Testis (tissue), 2 donors: ENCODE results near the gene RPAP3.

Source experiments
- CTCF ChIP-seq, 3 experiments: fragments of 450-650 bp in 2 of 3; fragments of 200-600 bp in 1 of 3; sonication (generic) in 1 of 3; IDR thresholded peaks; one replicate each; pipeline ENCODE4 v1.5.1; 2016 to 2019; ENCODE audit warnings: antibody characterized with exemption in 3 of 3, mild to moderate bottlenecking in 2 of 3, moderate library complexity in 1 of 3
- POLR2A ChIP-seq: fragments of 450-650 bp; IDR thresholded peaks from one replicate; pipeline ENCODE4 v1.6.1; 2017; ENCODE audit warnings: antibody characterized with exemption, mild to moderate bottlenecking, moderate library complexity

- TF ChIP-seq CTCF (IDR thresholded peaks at IDR 0.05) (no peak), POLR2A (no peak)
Observed at GRCh38 chr12:47741340-47741703, 35.5 kb upstream of the RPAP3 start.
